Measurements from ENCODE around the gene KIAA1958.

Gene KIAA1958, protein sequence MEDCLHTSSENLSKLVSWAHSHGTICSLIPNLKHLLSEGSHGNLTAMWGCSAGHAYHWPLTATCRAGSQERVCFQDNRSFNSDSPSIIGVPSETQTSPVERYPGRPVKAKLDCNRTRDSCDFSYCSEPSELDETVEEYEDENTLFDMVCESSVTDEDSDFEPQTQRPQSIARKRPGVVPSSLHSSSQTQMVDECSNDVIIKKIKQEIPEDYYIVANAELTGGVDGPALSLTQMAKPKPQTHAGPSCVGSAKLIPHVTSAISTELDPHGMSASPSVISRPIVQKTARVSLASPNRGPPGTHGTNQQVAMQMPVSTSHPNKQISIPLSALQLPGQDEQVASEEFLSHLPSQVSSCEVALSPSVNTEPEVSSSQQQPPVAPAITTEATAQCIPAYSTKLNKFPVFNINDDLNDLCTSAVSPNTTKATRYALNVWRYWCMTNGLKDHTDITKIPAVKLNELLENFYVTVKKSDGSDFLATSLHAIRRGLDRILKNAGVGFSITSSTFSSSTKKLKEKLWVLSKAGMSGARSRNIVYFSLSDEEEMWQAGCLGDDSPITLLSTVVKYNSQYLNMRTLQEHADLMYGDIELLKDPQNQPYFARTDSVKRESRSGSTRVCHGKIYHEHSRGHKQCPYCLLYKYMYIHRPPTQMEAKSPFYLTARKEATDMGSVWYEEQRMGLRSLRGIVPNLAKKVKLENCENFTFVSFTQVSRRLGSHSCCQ

DNA sequence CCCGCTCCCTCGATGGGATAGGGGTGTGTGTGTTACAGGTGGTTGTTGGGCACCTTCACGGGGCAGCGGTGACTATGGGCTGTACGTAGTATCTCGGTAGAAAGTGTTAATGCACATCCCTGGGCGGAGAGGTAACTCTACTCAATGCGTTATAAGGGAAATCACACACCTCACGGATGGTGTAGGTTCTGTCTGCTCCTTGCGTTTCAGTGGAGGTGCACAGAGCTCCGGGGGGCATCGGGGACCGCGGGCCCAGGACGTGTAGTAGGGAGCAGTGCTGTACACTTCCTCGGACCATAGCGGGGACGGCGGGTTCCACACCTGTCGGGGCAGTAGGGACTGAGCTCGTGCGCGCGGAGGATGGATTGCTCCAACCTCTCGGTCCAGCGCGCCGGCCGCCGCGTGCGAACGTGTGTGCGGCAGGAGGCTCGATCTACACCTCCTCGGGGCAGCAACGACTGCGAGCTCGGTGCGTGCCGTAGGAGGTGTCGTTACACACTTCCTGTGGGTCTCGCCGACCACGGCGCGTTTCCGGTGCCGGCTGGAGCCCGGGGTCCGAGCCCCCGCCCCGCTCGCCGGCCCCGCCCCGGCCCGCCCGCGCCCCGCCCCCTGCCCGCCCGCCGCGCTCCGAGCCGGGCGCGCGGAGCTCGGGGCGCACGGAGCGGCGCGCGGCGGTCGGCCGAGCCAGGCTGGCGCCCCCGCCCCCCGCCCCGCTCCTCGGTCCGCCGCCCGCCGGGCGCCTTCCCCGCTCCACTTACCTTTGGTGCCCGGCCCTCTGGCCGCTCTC lies at the start of gene KIAA1958:
KIAA1958 (plus strand) TSS at position 607 of the 787 bp plus-strand sequence. CDS start 87,254 bp downstream, outside the sequence.
- peak; percentile 87 for DNase-seq

DNA sequence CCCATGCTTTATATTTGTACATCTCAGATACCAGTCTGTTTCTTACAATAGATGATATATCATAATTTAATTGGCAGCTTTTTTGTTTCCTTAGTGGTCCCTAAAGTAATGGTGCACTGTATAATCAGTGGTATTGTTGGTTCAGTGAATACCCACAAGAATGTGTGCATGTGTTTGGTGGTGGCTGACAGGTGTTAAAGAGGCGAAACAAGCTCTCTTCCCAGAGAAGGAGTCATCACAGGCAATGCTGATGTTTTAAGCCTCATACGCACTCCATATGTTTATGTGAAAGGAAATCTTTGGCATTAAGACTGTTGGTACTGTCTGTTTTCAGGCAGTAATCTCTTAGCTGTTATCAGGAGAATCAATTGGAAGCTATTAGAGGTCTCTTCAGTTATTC lies 49.2 kb upstream of the KIAA1958 start:
- no peak for DNase-seq

DNA sequence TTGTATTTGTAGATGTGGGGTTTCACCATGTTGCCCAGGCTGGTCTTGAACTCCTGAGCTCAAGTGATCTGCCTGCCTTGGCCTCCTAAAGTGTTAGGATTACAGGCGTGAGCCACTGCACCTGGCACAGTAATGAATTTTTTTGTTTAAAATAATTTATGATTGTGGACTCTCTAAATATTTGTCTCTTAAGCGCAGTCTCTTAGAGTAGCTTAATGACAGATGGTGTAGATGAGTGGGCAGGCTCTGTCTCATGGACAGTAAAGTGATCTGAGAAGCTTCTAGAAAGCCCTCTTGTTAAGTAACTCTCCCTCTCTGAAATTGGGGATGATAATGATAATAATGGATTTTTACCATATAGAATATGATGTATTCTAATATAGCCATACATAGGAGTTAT lies 47.5 kb upstream of the KIAA1958 start:
- DNase-seq = no peak

DNA sequence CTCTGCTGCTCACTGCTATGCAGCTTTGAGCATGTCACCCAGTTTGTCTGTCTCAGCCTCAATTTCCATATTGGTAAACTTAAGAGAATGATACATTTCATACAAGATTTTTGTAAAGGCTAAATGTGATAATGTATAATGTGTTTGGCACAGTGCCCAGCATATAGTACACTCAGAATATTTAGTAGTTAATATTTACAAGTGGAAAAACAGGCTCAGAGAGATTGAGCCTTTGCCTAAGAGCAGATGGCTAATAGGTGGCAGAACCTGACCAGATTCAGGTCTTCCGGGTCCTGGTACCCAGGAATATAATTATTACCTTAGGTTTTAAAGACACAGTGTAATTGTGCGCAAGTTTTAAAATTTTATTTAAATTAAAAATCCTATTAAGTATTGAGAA lies 46.8 kb upstream of the KIAA1958 start:
- no peak for DNase-seq

DNA sequence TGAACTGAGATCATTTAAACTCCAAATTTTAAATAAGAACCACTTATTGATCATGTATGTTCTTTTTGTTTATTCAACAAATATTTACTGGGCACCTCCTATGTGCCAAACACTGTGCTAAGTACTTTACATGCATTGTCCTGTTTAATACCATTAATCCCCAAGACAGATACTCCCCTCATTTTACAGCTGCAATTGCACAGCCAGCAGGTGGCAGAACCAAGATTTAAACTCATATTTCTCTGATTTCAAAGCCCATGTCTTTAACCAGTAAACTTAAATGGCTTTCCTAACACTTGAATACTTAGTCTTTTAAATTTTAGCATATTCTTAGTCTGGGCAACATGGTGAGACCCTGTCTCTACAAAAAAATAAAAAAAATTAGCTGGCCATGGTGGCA lies 43.4 kb upstream of the KIAA1958 start:
- no peak for DNase-seq

DNA sequence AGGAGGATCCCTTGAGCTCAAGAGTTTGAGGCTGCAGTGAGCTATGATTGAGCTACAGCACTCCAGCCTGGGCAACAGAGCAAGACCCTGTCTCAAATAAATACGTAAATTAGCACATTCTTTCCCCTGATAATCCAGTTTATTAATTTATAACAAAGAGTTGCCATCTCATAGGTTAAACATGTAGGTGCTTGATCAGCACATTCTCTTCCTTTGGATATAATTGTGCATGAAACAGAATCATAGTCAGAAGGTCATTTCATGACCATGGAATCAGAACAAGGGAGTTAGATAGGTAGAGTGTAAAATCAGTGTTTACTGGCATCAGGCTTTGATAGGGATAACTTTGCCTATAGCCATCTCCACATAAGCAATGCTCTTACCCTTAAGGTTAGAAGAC lies 43.0 kb upstream of the KIAA1958 start:
- no peak for DNase-seq

DNA sequence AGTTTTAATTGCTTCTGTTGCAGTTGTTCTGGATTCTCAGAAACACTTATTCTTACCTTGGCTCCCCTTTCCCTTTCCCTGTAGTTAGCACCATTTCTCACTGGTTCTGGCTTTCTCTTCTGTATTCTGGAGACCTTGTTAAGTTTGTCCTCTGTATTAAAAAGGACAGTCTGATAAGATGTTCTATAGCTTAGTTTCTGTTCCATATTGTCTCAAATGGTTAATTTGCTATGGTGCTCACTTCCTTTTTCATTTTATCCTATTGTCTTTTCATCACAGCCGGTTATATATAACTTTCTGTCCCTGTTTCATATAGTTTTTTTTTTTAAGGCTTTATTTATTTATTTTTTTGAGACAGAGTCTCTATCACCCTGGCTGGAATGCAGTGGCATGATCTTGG lies 41.4 kb upstream of the KIAA1958 start:
- DNase-seq = no peak

DNA sequence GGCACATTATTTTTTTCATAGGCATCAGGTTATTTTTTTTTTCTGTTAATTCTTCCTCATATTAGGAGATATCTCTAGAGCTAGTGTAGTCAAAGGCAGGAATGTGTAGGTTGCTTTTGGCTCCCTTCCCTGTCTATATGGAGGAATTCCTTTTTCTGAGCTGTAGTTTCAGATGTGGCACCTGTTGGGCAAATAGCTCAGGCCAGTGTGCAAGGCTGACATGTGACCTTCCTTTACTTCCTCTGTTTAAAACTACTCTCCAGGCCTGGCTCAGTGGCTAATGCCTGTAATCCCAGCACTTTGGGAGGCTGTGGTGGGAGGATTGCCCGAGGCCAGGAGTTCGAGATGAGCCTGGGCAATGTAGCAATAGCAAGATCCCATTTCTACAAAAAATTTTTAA lies 40.5 kb upstream of the KIAA1958 start:
- DNase-seq = no peak

DNA sequence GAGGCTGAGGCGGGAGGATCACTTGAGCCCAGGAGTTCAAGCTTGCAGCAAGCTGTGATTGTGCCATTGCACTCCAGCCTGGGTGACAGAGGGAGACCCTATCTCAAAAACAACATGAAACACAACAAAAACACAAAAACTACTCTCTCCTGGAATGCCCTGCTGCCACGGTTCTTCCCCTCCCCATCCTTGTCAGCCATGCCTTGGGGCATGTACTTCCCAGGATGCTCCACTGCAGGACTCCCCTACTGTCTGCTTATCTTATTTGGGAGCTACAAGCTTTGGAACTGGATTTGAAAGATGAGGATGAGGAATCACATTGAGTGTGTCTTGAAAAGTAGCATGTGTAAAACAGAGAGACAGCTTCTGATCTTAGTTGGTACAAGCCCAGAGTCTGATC lies 40.1 kb upstream of the KIAA1958 start:
- no peak for DNase-seq

DNA sequence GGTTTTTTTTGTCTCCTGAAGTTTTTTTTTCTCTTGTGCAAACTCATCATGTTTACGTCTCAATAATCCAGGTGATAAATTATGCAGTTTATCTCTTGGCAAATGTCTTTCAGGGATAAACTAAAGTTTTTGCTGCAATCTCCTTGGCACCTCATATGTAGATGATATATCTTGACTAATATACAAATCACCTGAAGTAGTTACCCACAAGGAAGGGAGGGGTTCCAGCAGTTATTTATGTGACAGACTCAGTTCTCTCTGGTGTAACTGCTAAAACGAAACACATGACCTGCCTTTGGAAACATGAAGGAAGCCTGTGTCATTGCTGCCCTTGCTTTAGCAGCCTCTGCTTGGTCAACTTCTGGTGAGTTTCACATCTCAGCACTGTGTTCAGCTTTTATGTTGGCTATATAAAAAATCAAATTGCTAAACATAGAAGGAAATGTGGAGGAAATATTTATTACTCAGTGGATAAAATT lies 39.3 kb upstream of the KIAA1958 start:
- no peak for DNase-seq

DNA sequence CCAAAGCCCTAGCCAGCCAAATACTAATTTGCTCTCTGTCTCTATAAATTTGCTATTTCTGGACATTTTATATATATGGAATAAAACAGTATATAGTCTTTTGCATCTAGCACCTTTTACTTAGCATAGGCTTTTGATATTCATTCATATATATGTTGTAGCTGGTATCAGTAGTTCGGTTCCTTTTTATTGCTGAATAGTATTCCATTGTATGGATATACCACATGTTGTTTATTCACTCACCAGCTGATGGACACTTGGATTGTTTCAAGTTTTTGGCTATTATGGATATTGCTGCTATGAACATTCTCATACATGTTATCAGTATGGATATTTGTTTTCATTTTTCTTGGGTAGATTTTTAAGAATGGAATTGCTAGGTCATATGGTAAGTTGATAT lies 23.8 kb upstream of the KIAA1958 start:
- no peak for DNase-seq

DNA sequence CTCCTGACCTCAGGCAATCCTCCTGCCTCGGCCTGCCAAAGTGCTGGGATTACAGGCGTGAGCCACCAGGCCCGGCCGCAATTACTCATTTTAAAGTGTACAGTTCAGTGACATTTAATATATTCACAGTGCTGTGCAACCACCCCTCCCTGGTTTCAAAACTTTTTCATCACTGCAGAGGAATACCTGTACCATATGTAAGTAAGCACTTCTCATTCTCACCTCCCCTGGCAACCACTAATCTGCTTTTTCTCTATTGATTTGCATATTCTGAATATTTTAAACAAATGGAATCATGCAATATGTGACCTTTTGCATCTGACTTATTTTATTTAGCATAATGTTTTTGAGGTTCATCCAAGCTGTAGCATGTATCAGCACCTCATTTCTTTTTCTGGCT lies 21.3 kb upstream of the KIAA1958 start:
- DNase-seq = no peak

DNA sequence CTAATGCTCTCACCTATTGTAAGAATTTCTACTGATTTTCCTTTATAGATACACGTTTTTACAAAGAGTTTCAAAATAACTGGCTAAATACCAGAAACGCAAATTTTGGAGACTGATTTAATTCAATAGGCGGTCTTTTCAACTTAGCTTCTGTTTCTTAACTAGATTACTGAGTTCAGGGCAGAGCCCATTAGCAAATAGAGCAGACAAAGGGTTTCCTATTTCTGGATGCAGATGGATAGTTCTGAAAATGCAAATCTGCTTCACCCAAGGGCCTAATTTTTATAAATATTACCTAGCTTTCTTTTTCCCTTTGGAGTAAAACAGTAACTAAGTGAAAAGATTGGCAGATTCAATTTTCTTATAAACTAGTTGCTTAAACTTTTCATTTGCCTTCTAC lies 13.6 kb upstream of the KIAA1958 start:
- no peak for DNase-seq

DNA sequence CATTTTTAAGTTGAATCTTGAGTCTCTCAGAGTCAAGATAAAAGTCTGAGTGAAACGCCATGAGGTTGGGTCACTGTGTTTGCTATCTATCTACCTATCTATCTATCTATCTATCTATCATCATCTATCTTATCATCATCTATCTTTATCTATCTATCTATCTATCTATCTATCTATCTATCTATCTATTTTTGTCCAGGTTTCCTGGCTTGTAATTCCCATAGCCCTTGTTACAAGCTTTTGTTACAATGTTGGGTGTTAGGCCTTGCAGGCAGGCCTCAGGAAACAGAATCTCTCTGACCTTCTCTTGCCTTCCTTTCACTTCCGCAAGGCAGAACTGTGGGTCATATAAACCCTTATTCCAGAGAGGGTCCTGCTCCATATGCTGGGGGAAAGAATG lies 12.6 kb upstream of the KIAA1958 start:
- no peak for DNase-seq

DNA sequence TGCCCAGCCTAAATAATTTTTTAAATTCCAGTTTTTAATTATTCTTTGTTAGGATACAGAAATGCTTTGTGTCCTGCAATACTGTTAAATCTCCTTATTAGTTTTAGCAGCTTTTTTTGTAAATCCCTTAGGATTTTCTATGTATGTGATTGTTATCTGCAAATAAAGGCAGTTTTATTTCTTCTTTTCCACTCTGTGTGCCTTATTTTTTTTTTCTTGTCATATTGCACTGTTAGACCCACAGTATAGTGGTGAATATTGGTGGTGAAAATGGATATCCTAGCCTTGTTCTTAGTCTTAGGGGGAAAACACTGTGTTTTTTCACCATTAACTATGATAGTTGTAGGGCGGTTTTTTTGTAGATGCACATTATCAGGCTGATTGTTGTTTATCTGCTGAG lies 11.3 kb upstream of the KIAA1958 start:
- no peak for DNase-seq

DNA sequence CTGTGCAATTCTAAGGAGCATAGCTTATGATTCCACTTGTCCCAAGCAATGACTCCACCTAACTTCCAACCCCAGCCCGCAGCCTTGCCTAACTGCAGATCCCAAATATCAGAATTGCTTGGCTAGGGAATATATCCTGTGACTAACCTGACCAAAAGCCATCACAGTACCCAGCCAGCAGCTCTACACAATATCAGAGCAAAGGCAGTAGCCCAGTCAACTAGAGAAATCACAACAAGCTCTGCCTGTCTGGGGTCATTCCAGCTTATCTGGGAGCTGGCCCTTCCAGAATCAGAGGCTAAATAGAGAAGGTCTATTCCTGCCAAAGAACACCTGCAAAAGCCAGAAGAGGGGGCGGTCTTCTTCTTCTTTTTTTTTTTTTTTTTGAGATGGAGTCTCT lies 9.3 kb upstream of the KIAA1958 start:
- DNase-seq = no peak

DNA sequence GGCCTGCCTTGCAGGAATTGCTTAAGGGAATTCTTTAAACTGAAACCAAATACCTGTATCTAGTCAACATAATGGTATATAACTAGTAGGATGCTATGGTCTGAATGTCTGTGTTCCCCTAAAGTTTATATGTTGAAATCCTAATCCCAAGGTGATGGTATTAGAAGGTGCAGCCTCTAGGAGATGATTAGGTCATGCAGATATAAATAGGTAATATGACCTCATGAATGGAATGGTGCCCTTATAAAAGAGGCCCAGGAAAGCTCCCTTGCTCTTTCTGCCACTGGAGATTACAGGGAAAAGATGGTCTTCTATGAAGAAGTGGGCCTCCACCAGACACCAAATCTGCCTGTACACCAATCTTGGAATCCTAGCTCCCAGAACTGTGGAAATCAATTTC lies 7.4 kb upstream of the KIAA1958 start:
- no peak for DNase-seq

DNA sequence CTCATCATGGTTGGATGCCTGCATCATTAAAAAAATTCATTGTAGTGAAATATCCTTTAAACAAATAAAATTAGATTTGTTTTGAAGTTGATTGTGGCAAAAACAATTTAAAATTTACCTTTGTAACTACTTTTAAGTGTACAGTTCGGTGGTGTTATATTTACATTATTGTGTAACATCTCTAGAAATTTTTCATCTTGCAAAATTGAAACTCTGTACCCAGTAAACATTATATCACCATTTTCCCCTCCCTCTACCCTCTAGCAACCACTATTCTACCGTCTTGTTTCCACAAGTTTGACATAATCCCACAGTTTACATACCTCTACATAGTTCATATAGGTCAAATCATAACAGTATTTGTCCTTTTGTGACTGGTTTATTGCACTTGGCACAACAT lies 2.0 kb upstream of the KIAA1958 start:
- no peak for DNase-seq

DNA sequence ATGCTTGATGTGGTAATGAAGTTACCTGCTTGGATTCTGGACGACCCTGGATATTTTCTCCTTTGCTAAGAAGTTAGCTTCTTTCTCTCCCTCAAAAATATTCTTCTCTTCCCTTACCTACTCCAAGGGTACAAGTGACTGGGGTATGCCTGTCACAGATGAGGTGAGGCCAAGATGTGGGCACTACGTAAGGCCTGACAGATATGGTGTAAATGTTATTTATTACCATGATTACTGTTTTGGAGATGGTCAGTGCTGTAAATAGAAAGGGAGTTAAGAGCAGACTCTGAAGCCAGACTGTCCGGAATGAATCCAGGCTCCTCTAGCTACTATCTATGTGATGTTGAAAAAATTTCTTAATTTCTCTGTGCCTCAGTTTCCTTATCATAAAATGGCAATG lies 1.1 kb upstream of the KIAA1958 start:
- DNase-seq = no peak

DNA sequence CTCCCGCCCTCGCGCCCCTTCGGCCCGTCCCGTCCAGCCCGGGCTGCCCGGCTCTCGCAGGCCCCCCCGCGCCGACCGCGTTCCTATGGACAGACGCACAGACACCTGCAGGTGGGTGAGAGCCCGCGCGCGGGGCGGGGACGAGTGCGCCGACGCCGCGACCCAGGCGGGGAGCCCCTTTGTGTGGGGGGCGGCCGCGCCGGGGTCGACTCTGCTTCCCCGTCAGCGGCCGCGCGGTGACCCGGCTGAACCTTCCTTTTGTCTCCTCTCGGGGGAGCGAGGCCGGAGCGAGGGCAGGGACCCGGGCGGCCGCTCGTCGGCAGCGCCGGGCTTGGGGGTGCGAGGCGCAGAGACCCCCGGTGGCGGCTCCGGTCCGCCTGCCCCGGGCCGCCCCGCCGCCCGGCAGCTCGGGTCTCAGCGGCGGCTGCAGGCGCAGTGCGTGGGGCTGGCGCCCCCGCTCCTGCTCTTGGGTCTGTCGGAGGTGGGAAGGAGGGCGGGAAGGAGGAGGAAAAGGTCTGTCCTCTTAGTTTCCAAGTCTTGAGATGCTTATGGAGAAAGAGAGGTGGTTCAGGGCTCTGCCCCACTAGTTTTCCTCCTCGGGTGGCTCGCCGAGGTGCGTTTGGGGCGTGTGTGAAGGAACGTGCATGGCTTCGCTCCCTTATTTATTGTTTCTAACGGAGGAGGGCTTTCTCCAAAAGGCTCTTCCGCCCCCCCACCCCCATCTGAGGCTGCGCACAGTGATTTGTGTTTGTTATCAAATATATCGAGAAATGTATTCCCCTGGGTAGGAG lies 576 bp downstream of the KIAA1958 start:
- peak; percentile 42 for DNase-seq

DNA sequence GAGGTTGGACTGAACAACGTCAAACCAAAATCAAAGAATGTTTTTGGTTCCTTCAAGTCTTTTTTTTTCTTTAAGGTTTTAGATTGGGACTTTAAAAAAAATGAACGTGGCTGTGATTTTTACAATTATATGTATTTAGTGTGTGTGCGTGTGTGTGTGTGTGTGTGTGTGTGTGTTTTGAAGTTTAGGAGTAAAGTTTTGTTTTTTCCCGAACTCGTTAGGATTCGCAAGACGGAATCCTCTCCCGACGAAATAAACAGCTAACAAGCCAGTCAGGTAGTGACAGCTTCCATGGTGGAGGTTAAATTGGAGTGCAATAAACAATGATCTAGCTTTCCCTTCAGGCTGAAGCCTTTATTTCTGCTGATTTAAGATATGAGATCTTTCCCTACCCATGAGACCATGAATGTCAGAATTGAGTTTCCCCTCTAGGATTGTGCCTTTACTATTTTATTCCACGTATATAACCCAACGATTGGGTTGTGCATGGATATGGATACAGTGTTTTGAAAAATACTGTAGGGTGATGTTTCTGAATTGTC lies 1.2 kb downstream of the KIAA1958 start:
- DNase-seq = no peak

DNA sequence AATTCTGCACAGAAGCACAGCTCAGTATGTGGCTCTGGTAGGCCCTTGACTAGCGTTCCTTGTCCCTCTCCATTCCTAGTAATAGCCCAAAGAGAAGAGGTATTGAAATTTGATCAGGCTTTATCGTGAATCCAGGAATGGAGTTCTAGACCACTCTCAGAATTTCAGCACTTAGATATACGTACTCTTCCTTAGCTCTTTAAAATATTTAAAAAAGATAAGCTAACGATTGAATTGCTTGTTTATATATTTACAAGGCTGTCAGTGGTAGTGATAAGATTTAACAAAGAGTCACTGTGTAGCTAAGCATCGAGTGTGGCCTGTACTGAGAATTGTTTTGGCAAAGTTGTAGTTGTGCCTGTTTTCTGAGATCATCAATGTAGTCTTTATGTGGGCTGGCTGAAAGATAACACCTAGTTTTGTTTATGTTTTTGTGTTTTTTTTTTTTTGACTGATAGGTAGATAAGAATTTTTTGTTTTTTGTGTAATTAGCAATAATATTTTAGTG lies 2.5 kb downstream of the KIAA1958 start:
- DNase-seq = no peak

Data from NCI-H2171 (cell line).